Neuron (in vitro differentiated cells): ENCODE data around the gene TNNI2.
"Not testable (repeated sequence)": the region's sequence is repeated elsewhere in the genome, so short reads cannot be mapped to it uniquely, and the experiment has no call there.

ENCODE experiments used
- H2AFZ ChIP-seq: one replicate; pipeline ENCODE4 v1.6.1; 2013; ENCODE audit warnings: low read depth, mild to moderate bottlenecking, inconsistent platforms, low read length, moderate library complexity
- H3K27me3 ChIP-seq: one replicate; pipeline ENCODE4 v1.6.1; 2013; ENCODE audit warnings: low read length; ENCODE audit not compliant: insufficient read depth
- H3K36me3 ChIP-seq: one replicate; pipeline ENCODE4 v1.6.1; 2013; ENCODE audit warnings: low read length; ENCODE audit not compliant: insufficient read depth
- H3K4me1 ChIP-seq: one replicate; pipeline ENCODE4 v1.6.1; 2013; ENCODE audit warnings: low read length; ENCODE audit not compliant: insufficient read depth
- H3K4me3 ChIP-seq: 2 replicates; pipeline ENCODE4 v1.5.1; 2013; ENCODE audit warnings: mild to moderate bottlenecking, low read length, moderate library complexity
- H3K9me3 ChIP-seq: one replicate; pipeline ENCODE4 v1.6.1; 2013; ENCODE audit warnings: low read length

Gene TNNI2

GRCh38 chr11:1884303-1884700 is 45.5 kb downstream of the TNNI2 start:
- Histone ChIP-seq H2AFZ (no peak overlapping the region), H3K9me3 (no peaks in the 10 kb centered on the region), H3K4me1 (no peaks in the 10 kb centered on the region), H3K27me3 (peaks cover 10% of the 10 kb centered on the region), H3K36me3 (no peaks in the 10 kb centered on the region), H3K4me3 (no peak overlapping the region)

DNA sequence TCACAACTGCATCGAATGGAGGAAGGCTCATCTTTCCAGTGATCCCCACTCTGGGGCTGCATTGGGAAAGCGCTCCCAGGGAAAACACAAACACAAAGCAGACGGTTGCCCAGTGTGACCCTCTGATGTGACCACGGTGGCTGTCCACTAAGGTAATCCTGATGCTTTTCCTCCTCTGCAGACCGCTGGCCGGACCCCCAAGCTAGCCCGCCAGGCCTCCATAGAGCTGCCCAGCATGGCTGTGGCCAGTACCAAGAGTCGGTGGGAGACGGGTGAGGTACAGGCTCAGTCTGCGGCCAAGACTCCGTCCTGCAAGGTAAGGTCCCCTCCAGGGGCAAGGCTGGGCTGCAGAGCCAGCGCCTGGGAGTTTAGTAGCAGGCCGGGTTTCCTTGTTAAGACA is 47.8 kb downstream of the TNNI2 start:
- peaks cover 10% of the 10 kb centered on the region for H3K27me3 ChIP-seq
- not testable (repeated sequence) for H3K4me3 ChIP-seq, H3K9me3 ChIP-seq, H2AFZ ChIP-seq, H3K4me1 ChIP-seq, H3K36me3 ChIP-seq

GRCh38 chr11:1887451-1888346 is 48.9 kb downstream of the TNNI2 start:
- Histone ChIP-seq H3K4me3 (no peak overlapping the region), H3K36me3 (no peaks in the 10 kb centered on the region), H3K4me1 (no peaks in the 10 kb centered on the region), H3K9me3 (no peaks in the 10 kb centered on the region), H3K27me3 (peaks cover 10% of the 10 kb centered on the region), H2AFZ (no peak overlapping the region)

GRCh38 chr11:1888347-1888753 is 49.6 kb downstream of the TNNI2 start:
- Histone ChIP-seq H2AFZ (no peak overlapping the region), H3K9me3 (no peaks in the 10 kb centered on the region), H3K27me3 (peaks cover 10% of the 10 kb centered on the region), H3K4me1 (no peaks in the 10 kb centered on the region), H3K36me3 (no peaks in the 10 kb centered on the region), H3K4me3 (no peak overlapping the region)

- Histone ChIP-seq H3K4me1 (no peaks in the 10 kb centered on the region), H3K9me3 (no peaks in the 10 kb centered on the region), H3K36me3 (no peaks in the 10 kb centered on the region), H2AFZ (no peak overlapping the region), H3K4me3 (no peak overlapping the region), H3K27me3 (peaks cover 10% of the 10 kb centered on the region)
Measured at GRCh38 chr11:1888811-1889210, 50.0 kb downstream of the TNNI2 start.

DNA sequence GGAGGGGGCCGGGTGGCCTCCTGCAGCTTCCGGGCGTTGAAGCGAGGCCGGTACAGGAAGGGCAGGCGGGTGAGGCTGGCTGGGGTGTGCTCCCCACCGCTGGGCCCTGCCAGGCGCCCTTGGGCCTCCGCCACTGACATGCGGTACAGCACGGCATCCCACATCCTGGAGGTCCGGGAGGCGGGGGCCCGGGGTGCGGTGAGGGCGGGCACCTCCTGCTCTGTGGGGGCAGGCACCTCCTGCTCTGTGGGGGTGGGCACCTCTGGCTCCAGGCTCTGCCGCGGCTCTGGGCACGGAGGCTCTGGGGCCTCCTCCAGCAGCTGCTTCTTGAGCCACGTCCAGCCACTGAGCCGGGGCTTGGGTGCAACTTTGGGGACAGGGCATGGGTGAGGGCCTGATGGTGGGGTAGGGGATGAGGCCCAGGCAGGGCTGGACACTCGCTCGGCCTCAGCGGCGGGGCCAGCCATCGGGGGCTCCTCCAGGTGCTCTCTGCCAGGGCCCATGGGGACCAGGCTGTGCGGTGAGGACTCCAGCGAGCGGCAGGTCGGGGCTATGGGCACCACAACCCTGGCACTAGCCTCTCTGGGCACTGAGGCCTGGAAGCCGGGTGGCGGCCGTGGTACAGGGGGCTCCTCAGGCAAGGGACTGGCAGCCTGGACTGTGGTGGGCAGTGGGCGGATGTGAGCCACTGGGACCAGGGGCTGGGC is 50.6 kb downstream of the TNNI2 start:
- no peaks in the 10 kb centered on the region for H3K36me3 ChIP-seq
- no peaks in the 10 kb centered on the region for H3K4me1 ChIP-seq
- peaks cover 10% of the 10 kb centered on the region for H3K27me3 ChIP-seq

GRCh38 chr11:1889941-1890855 is 51.4 kb downstream of the TNNI2 start:
- Histone ChIP-seq H3K4me1 (no peaks in the 10 kb centered on the region), H3K27me3 (peaks cover 10% of the 10 kb centered on the region), H2AFZ (no peak overlapping the region)

More for the DNA sequence above, 50.6 kb downstream of the TNNI2 start:
- no peak overlapping the region for H3K4me3 ChIP-seq
- H3K9me3 ChIP-seq: no peaks in the 10 kb centered on the region
- no peak overlapping the region for H2AFZ ChIP-seq

More at GRCh38 chr11:1889941-1890855, 51.4 kb downstream of the TNNI2 start:
- H3K36me3 ChIP-seq: no peaks in the 10 kb centered on the region
- no peak overlapping the region for H3K4me3 ChIP-seq
- H3K9me3 ChIP-seq: no peaks in the 10 kb centered on the region
